Activated B cell treated with CpG ODN at 0.5 μM for 24 hours (primary cell): ENCODE data around the gene AAGAB. TPM values are rescaled to one million over a fixed set of nuclear protein-coding genes. Genes with fewer than 3 reads are reported as not detected.

ENCODE experiments used
- ATAC-seq: fragments of 200-7000 bp; cut with Tn5 transposase; one replicate; pipeline ENCODE4 v1.10.0; 2021; ENCODE audit warnings: low read depth, mild to moderate bottlenecking, moderate library complexity
- CTCF ChIA-PET: fragments of 350-600 bp; sonication (Branson Sonifier 250); formaldehyde crosslinking; loops from one replicate; lab custom pipeline; 2021; ENCODE audit warnings: antibody characterized with exemption; lab: Charles Lee
- POLR2A ChIA-PET: fragments of 350-600 bp; sonication (Branson Sonifier 250); formaldehyde crosslinking; loops from one replicate; lab custom pipeline; 2021; ENCODE audit warnings: antibody characterized with exemption; lab: Charles Lee
- DNase-seq: peaks from one replicate; pipeline ENCODE4 v3.0.0; 2022
- H3K27ac Mint-ChIP-seq: one replicate; pipeline ENCODE4 v1.8.0; 2020; ENCODE audit warnings: mixed read lengths
- H3K27me3 Mint-ChIP-seq: one replicate; pipeline ENCODE4 v1.8.0; 2021; ENCODE audit warnings: mixed read lengths
- H3K36me3 Mint-ChIP-seq: one replicate; pipeline ENCODE4 v1.8.0; 2021; ENCODE audit warnings: low read depth, mixed read lengths
- H3K4me1 Mint-ChIP-seq: one replicate; pipeline ENCODE4 v1.8.0; 2021; ENCODE audit warnings: mixed read lengths
- H3K4me3 Mint-ChIP-seq: one replicate; pipeline ENCODE4 v1.8.0; 2020; ENCODE audit warnings: mild to moderate bottlenecking, mixed read lengths
- H3K9me3 Mint-ChIP-seq: one replicate; pipeline ENCODE4 v1.8.0; 2020; ENCODE audit warnings: mixed read lengths
- CTCF ChIP-seq: fragments of 200-600 bp; IDR thresholded peaks from one replicate; pipeline ENCODE4 v1.8.0; 2022; ENCODE audit warnings: antibody characterized with exemption, mild to moderate bottlenecking
- intact Hi-C: fragments of 100-400 bp; cut with micrococcal nuclease; formaldehyde crosslinking; loops from one replicate; pipeline ENCODE4 v1.15.1; 2024
- total RNA-seq: library from RNA; stranded (reverse); gene quantifications from 2 replicates; pipeline ENCODE4 v1.2.3, GENCODE V29; 2022

AAGAB gene
- total RNA-seq, 1 donor from 2014 or later = 48.5 TPM

GRCh38 chr15:67215102-67215501 lies 39.4 kb downstream of the AAGAB start:
- H3K4me3 Mint-ChIP-seq = no peak overlapping the region
- intact Hi-C loops = no loop called here
- no peaks in the 10 kb centered on the region for H3K4me1 Mint-ChIP-seq
- H3K9me3 Mint-ChIP-seq = no peaks in the 10 kb centered on the region
- peaks cover 31% of the 10 kb centered on the region for H3K36me3 Mint-ChIP-seq
- no peak overlapping the region for H3K27ac Mint-ChIP-seq
- no peak for TF ChIP-seq CTCF
- DNase-seq (no peak), ATAC-seq (no peak)
- no peaks in the 10 kb centered on the region for H3K27me3 Mint-ChIP-seq
- POLR2A ChIA-PET = no interaction called here
- CTCF ChIA-PET = no interaction called here

GRCh38 chr15:67212684-67213367 lies 41.6 kb downstream of the AAGAB start:
- no peak overlapping the region for H3K27ac Mint-ChIP-seq
- DNase-seq = no peak
- no peak for ATAC-seq
- no peaks in the 10 kb centered on the region for H3K9me3 Mint-ChIP-seq
- intact Hi-C loops = no loop called here
- no peak for TF ChIP-seq CTCF
- peaks cover 33% of the 10 kb centered on the region for H3K36me3 Mint-ChIP-seq
- no peaks in the 10 kb centered on the region for H3K27me3 Mint-ChIP-seq
- no peaks in the 10 kb centered on the region for H3K4me1 Mint-ChIP-seq
- POLR2A ChIA-PET = no interaction called here
- CTCF ChIA-PET = no interaction called here
- no peak overlapping the region for H3K4me3 Mint-ChIP-seq

GRCh38 chr15:67210555-67211168 lies 43.8 kb downstream of the AAGAB start:
- POLR2A ChIA-PET = no interaction called here

GRCh38 chr15:67208396-67208795 lies 46.1 kb downstream of the AAGAB start:
- H3K4me1 Mint-ChIP-seq = no peaks in the 10 kb centered on the region
- POLR2A ChIA-PET = no interaction called here
- CTCF ChIA-PET = no interaction called here
- no peak overlapping the region for H3K27ac Mint-ChIP-seq
- H3K27me3 Mint-ChIP-seq = no peaks in the 10 kb centered on the region
- peaks cover 57% of the 10 kb centered on the region for H3K36me3 Mint-ChIP-seq
- intact Hi-C loops = no loop called here
- no peak overlapping the region for H3K4me3 Mint-ChIP-seq
- ATAC-seq (no peak), DNase-seq (no peak)
- no peak for TF ChIP-seq CTCF
- no peaks in the 10 kb centered on the region for H3K9me3 Mint-ChIP-seq

More at GRCh38 chr15:67210555-67211168, 43.8 kb downstream of the AAGAB start:
- Mint-ChIP-seq H3K9me3 (no peaks in the 10 kb centered on the region), H3K4me1 (no peaks in the 10 kb centered on the region), H3K27ac (no peak overlapping the region), H3K4me3 (no peak overlapping the region), H3K27me3 (no peaks in the 10 kb centered on the region), H3K36me3 (peaks cover 40% of the 10 kb centered on the region)
- CTCF ChIA-PET = no interaction called here
- ATAC-seq = no peak
- no peak for TF ChIP-seq CTCF
- DNase-seq = no peak
- intact Hi-C loops = no loop called here

GRCh38 chr15:67207555-67208207 lies 46.8 kb downstream of the AAGAB start:
- no peak for ATAC-seq
- H3K9me3 Mint-ChIP-seq = no peaks in the 10 kb centered on the region
- no peak overlapping the region for H3K27ac Mint-ChIP-seq
- H3K4me3 Mint-ChIP-seq = no peak overlapping the region
- no peak for DNase-seq
- ChIA-PET POLR2A (no interaction called here), CTCF (no interaction called here)
- no peak for TF ChIP-seq CTCF
- H3K27me3 Mint-ChIP-seq = no peaks in the 10 kb centered on the region
- intact Hi-C loops = no loop called here
- no peaks in the 10 kb centered on the region for H3K4me1 Mint-ChIP-seq
- H3K36me3 Mint-ChIP-seq = peaks cover 63% of the 10 kb centered on the region
